ENCODE measurements around the gene RNASEH2C.

RNASEH2C gene

DNA sequence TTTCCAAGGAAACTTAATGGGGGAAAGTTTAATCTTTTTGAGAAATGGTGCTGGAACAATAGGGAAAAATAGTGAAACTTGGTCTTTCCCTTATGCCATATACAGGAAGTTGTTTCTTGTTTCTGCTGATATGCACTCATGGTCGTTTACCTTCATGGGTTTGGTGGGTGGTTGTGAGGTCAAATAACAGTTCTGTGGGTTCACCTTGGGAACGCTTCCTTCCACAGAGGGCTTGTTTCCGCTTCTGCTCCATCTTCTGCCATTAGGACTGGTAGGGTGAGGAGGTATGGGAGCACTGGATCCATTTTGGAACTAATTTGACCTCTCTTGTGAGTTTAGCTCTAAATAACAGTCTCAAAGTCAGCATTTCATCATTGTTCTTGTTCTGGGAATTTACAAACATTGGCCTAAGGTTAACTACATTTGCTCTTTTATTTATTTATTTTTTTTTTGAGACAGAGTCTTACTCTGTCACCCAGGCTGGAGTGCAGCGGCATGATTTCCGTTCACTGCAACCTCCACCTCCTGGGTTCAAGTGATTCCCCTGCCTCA, 40.3 kb downstream of the RNASEH2C start:
- no peak for DNase-seq

DNA sequence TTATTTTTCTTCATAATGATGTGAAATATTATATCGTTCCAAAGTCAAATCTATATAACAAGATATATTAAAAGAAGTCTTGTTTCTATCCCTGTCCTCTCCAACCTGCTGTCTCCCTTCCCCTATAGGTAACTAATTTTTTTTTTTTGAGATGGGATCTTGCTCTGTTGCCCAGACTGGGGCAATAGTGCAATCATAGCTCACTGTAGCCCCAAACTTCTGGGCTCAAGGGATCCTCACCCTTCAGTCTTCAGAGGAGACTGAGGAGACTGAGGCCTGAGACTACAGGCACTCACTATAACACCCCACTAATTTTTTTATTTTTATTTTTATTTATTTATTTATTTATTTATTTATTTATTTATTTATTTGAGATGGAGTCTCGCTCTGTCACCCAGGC, 47.6 kb downstream of the RNASEH2C start:
- no peak for DNase-seq

DNA sequence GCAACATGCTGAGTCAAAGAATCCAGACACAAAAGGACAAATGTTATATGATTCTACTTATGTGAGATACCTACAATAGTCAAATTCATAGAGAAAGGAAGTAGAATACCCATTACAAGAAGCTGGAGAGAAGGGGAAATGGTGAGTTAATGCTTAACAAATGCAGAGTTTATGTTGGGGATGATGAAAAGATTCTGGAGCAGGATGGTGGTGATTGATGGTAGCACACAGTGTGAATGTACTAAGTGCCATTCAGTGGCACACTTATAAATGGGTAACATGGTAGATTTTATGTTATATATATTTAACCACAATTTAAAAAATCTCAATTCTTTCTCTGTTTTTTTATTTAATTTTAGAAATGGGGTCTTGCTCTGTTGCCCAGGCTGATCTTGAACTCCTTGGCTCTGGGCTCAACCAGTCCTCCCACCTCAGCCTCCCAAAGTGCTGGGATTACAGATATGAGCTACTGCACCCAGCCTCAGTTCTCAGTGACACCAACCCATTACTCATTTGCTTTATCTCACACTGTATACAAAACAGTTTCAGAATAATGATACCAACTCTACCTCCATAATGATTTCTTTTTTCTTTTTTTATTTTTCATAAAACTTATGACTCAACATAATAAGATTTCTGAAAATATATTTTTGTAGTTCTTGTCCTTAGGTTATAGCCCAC, 48.3 kb downstream of the RNASEH2C start:
- no peak for DNase-seq

Measured in NCI-H82 (cell line).